ENCODE data around the gene LRRC10B. TPM values are rescaled to one million over a fixed set of nuclear protein-coding genes. Genes with fewer than 3 reads are reported as not detected.
A peak's percentile ranks its signal among the peaks of the same experiment; 100 is the strongest.

LRRC10B gene
- total RNA-seq, 4 donors from 2014 or later: 0.45 to 1.4 (median 1.1) TPM

GRCh38 chr11:61540528-61540927 lies 32.0 kb downstream of the LRRC10B start:
- WGBS, 2 donors (ENCODE audit: low coverage in 1 of 2): 33 to 44% methylated on average over 1 to 3 of the region's 9 CpGs

GRCh38 chr11:61541598-61541997 lies 33.0 kb downstream of the LRRC10B start:
- no peak for TF ChIP-seq EP300 (IDR thresholded peaks at IDR 0.05)
- no peak for TF ChIP-seq CTCF (IDR thresholded peaks at IDR 0.05)
- TF ChIP-seq POLR2AphosphoS5 (IDR thresholded peaks at IDR 0.05): no peak
- no peak for TF ChIP-seq POLR2A (IDR thresholded peaks at IDR 0.05)
- H3K27ac ChIP-seq: no peak overlapping the region
- H3K27me3 ChIP-seq: peaks cover 71% of the 10 kb centered on the region
- H3K36me3 ChIP-seq: no peaks in the 10 kb centered on the region
- 20 to 22% methylated on average over 2 of the region's 3 CpGs for WGBS, 2 donors (ENCODE audit: low coverage in 1 of 2)
- H3K4me1 ChIP-seq: peaks cover 0 to 12% (median 0%) of the 10 kb centered on the region in 3 donors
- no peaks in the 10 kb centered on the region for H3K9me3 ChIP-seq
- no peak overlapping the region for H3K4me3 ChIP-seq
- ATAC-seq: peak; percentile 41

More at GRCh38 chr11:61540528-61540927, 32.0 kb downstream of the LRRC10B start:
- Histone ChIP-seq H3K27me3 (peaks cover 62% of the 10 kb centered on the region), H3K9me3 (no peaks in the 10 kb centered on the region), H3K36me3 (no peaks in the 10 kb centered on the region), H3K27ac (no peak overlapping the region), H3K4me1 (peaks cover 0 to 12% (median 0%) of the 10 kb centered on the region in 3 donors), H3K4me3 (no peak overlapping the region)
- no peak for ATAC-seq
- TF ChIP-seq POLR2A (IDR thresholded peaks at IDR 0.05) (no peak), CTCF (IDR thresholded peaks at IDR 0.05) (no peak), POLR2AphosphoS5 (IDR thresholded peaks at IDR 0.05) (no peak), EP300 (IDR thresholded peaks at IDR 0.05) (no peak)

- peaks cover 71% of the 10 kb centered on the region for H3K27me3 ChIP-seq
- no peak for ATAC-seq
- no peaks in the 10 kb centered on the region for H3K36me3 ChIP-seq
- H3K4me3 ChIP-seq: no peak overlapping the region
- TF ChIP-seq POLR2AphosphoS5 (IDR thresholded peaks at IDR 0.05): no peak
- TF ChIP-seq CTCF (IDR thresholded peaks at IDR 0.05): no peak
- TF ChIP-seq EP300 (IDR thresholded peaks at IDR 0.05): no peak
- TF ChIP-seq POLR2A (IDR thresholded peaks at IDR 0.05): no peak
- no peak overlapping the region for H3K27ac ChIP-seq
- no CpG with 5 or more reads among the region's 19 CpGs for WGBS, 2 donors (ENCODE audit: low coverage in 1 of 2)
- H3K9me3 ChIP-seq: no peaks in the 10 kb centered on the region
- H3K4me1 ChIP-seq: peaks cover 0 to 12% (median 0%) of the 10 kb centered on the region in 3 donors
Measured at GRCh38 chr11:61542024-61542461, 33.5 kb downstream of the LRRC10B start.

- no peak overlapping the region for H3K4me3 ChIP-seq
- 93% methylated on average over 11 of the region's 16 CpGs; no CpG with 5 or more reads in 1 of the 2 donors for WGBS, 2 donors (ENCODE audit: low coverage in 1 of 2)
- ATAC-seq: no peak
- H3K36me3 ChIP-seq: no peaks in the 10 kb centered on the region
- peaks cover 0 to 12% (median 0%) of the 10 kb centered on the region in 3 donors for H3K4me1 ChIP-seq
- no peak for TF ChIP-seq EP300 (IDR thresholded peaks at IDR 0.05)
- TF ChIP-seq POLR2A (IDR thresholded peaks at IDR 0.05): no peak
- TF ChIP-seq CTCF (IDR thresholded peaks at IDR 0.05): no peak
- no peak for TF ChIP-seq POLR2AphosphoS5 (IDR thresholded peaks at IDR 0.05)
- no peak overlapping the region for H3K27ac ChIP-seq
- H3K27me3 ChIP-seq: peaks cover 73% of the 10 kb centered on the region
- H3K9me3 ChIP-seq: no peaks in the 10 kb centered on the region
Measured at GRCh38 chr11:61542705-61543104, 34.2 kb downstream of the LRRC10B start.

GRCh38 chr11:61543606-61544306 lies 35.2 kb downstream of the LRRC10B start:
- Histone ChIP-seq H3K27ac (no peak overlapping the region), H3K36me3 (no peaks in the 10 kb centered on the region), H3K4me3 (no peak overlapping the region), H3K4me1 (peaks cover 0 to 12% (median 0%) of the 10 kb centered on the region in 3 donors), H3K9me3 (no peaks in the 10 kb centered on the region), H3K27me3 (peaks cover 79% of the 10 kb centered on the region)
- TF ChIP-seq POLR2A (IDR thresholded peaks at IDR 0.05) (no peak), POLR2AphosphoS5 (IDR thresholded peaks at IDR 0.05) (no peak), EP300 (IDR thresholded peaks at IDR 0.05) (no peak), CTCF (IDR thresholded peaks at IDR 0.05) (no peak)
- WGBS, 2 donors (ENCODE audit: low coverage in 1 of 2): 60 to 100% methylated on average over 1 of the region's 4 CpGs
- ATAC-seq: no peak

All from gastroesophageal sphincter (tissue), 4 donors.